KMS-11 (cell line): ENCODE measurements around the gene RAB43.

Experiments used
- H2AFZ ChIP-seq: fragments of 200-600 bp; sonication (generic); 2 replicates; pipeline ENCODE4 v1.6.1; 2016; ENCODE audit warnings: antibody characterized with exemption, mixed run types, low read depth
- H3K27ac ChIP-seq: fragments of 200-600 bp; sonication (generic); 2 replicates; pipeline ENCODE4 v1.6.1; 2016; ENCODE audit warnings: mild to moderate bottlenecking, mixed run types
- H3K27me3 ChIP-seq: fragments of 200-600 bp; sonication (generic); 2 replicates; pipeline ENCODE4 v1.6.1; 2017; ENCODE audit warnings: mild to moderate bottlenecking, low read depth, mixed run types, moderate library complexity; ENCODE audit not compliant: insufficient read depth
- H3K36me3 ChIP-seq: fragments of 200-600 bp; sonication (generic); 2 replicates; pipeline ENCODE4 v1.6.1; 2017; ENCODE audit warnings: mild to moderate bottlenecking, mixed run types; ENCODE audit not compliant: insufficient read depth
- H3K4me1 ChIP-seq: fragments of 200-600 bp; sonication (generic); 2 replicates; pipeline ENCODE4 v1.6.1; 2016; ENCODE audit warnings: mild to moderate bottlenecking, low read depth, mixed run types; ENCODE audit not compliant: poor library complexity, severe bottlenecking
- H3K4me2 ChIP-seq: fragments of 200-600 bp; sonication (generic); 2 replicates; pipeline ENCODE4 v1.7.0; 2016; ENCODE audit warnings: mild to moderate bottlenecking, mixed run types
- H3K4me3 ChIP-seq: fragments of 200-600 bp; sonication (generic); IDR thresholded peaks from 2 replicates; pipeline ENCODE4 v1.6.1; 2017; ENCODE audit warnings: low read depth, low read length, mixed read lengths; ENCODE audit not compliant: insufficient read depth
- H3K79me2 ChIP-seq: fragments of 200-600 bp; sonication (generic); 2 replicates; pipeline ENCODE4 v1.6.1; 2016; ENCODE audit warnings: low read depth, mixed run types; ENCODE audit not compliant: insufficient read depth
- H3K9ac ChIP-seq: fragments of 200-600 bp; sonication (generic); 2 replicates; pipeline ENCODE4 v1.6.1; 2016; ENCODE audit warnings: mild to moderate bottlenecking, mixed run types
- H4K20me1 ChIP-seq: fragments of 200-600 bp; sonication (generic); 2 replicates; pipeline ENCODE4 v1.6.1; 2016; ENCODE audit warnings: mild to moderate bottlenecking, mixed run types; ENCODE audit not compliant: insufficient read depth
- CTCF ChIP-seq: fragments of 200-600 bp; sonication (generic); conservative IDR thresholded peaks from 2 replicates; pipeline ENCODE4 v1.6.1; 2017; ENCODE audit warnings: low read depth, mild to moderate bottlenecking, antibody characterized with exemption, low read length, moderate library complexity, mixed read lengths

RAB43 gene

GRCh38 chr3:129046037-129046731 lies 75.4 kb downstream of the RAB43 start:
- Histone ChIP-seq H3K27me3 (no peaks in the 10 kb centered on the region; the same call in 1 of the 2 replicates), H3K9ac (no peak overlapping the region), H2AFZ (no peak overlapping the region), H3K36me3 (no peaks in the 10 kb centered on the region), H3K79me2 (no peaks in the 10 kb centered on the region), H3K4me3 (no peak overlapping the region), H4K20me1 (no peaks in the 10 kb centered on the region), H3K27ac (no peak overlapping the region), H3K4me1 (no peaks in the 10 kb centered on the region), H3K4me2 (no peak overlapping the region)
- no peak for TF ChIP-seq CTCF

GRCh38 chr3:129045675-129046036 lies 75.9 kb downstream of the RAB43 start:
- H3K79me2 ChIP-seq = no peaks in the 10 kb centered on the region
- H3K4me2 ChIP-seq = no peak overlapping the region
- H3K36me3 ChIP-seq = no peaks in the 10 kb centered on the region
- no peaks in the 10 kb centered on the region for H4K20me1 ChIP-seq
- H2AFZ ChIP-seq = 0 out of 2 replicates have a peak overlapping the region, but pooled peaks have one; percentile 8
- no peak overlapping the region for H3K27ac ChIP-seq
- H3K4me1 ChIP-seq = no peaks in the 10 kb centered on the region
- H3K27me3 ChIP-seq = no peaks in the 10 kb centered on the region; the same call in 1 of the 2 replicates
- no peak for TF ChIP-seq CTCF
- no peak overlapping the region for H3K9ac ChIP-seq
- H3K4me3 ChIP-seq = no peak overlapping the region

GRCh38 chr3:129040579-129041300 lies 80.9 kb downstream of the RAB43 start:
- Histone ChIP-seq H4K20me1 (no peaks in the 10 kb centered on the region), H3K79me2 (no peaks in the 10 kb centered on the region), H3K4me2 (no peak overlapping the region), H2AFZ (no peak overlapping the region), H3K36me3 (no peaks in the 10 kb centered on the region), H3K9ac (no peak overlapping the region), H3K27me3 (no peaks in the 10 kb centered on the region; the same call in 1 of the 2 replicates), H3K27ac (no peak overlapping the region), H3K4me1 (no peaks in the 10 kb centered on the region), H3K4me3 (no peak overlapping the region)
- TF ChIP-seq CTCF = no peak

GRCh38 chr3:129040039-129040336 lies 81.6 kb downstream of the RAB43 start:
- no peak overlapping the region for H3K4me2 ChIP-seq
- H3K79me2 ChIP-seq = no peaks in the 10 kb centered on the region
- H3K27me3 ChIP-seq = no peaks in the 10 kb centered on the region; the same call in 1 of the 2 replicates
- TF ChIP-seq CTCF = no peak
- no peak overlapping the region for H3K4me3 ChIP-seq
- H2AFZ ChIP-seq = no peak overlapping the region
- no peak overlapping the region for H3K9ac ChIP-seq
- H3K27ac ChIP-seq = no peak overlapping the region
- no peaks in the 10 kb centered on the region for H4K20me1 ChIP-seq
- H3K36me3 ChIP-seq = no peaks in the 10 kb centered on the region
- no peaks in the 10 kb centered on the region for H3K4me1 ChIP-seq
